HepG2 (cell line): Measurements from ENCODE around the gene KCNJ14. TPM values are rescaled to one million over a fixed set of nuclear protein-coding genes. Genes with fewer than 3 reads are reported as not detected.

ENCODE experiments used
- ATAC-seq: fragments of 200-7000 bp; cut with Tn5 transposase; 3 replicates; pipeline ENCODE4 v1.9.1; 2020; ENCODE audit warnings: mild to moderate bottlenecking, moderate library complexity
- BruUV-seq: library from RNA; stranded (reverse); fragments of 400-500 nt; replicated peaks from 2 replicates; lab custom pipeline; 2021; lab: Mats Ljungman, UMichigan
- CTCF ChIA-PET: fragments of 300-600 bp; formaldehyde crosslinking; extraction: SDS; loops from one replicate; lab custom pipeline; 2021; ENCODE audit warnings: low total read pairs, inconsistent platforms, low intra/inter-chr PET ratio; lab: Yijun Ruan, JAX
- POLR2A ChIA-PET: fragments of 350-600 bp; sonication (Branson Sonifier 250); formaldehyde crosslinking; loops from one replicate; lab custom pipeline; 2020; ENCODE audit warnings: antibody characterized with exemption, inconsistent platforms; lab: Yijun Ruan, JAX
- DNase-seq: peaks from one replicate; pipeline ENCODE4 v3.0.0-alpha.2; 2015; ENCODE audit warnings: low spot score
- FAIRE-seq: peaks from 3 replicates; lab custom pipeline; 2011; peaks lifted over from hg19 to GRCh38; lab: Jason Lieb, UNC
- H2AFZ ChIP-seq: one replicate; pipeline ENCODE4 v1.6.1; 2011; ENCODE audit warnings: low read length, inconsistent platforms
- H3K27ac ChIP-seq: fragments of 300-600 bp; 3 replicates; pipeline ENCODE4 v1.8.0; 2011; ENCODE audit warnings: mixed run types, mild to moderate bottlenecking, mixed read lengths, low read length, inconsistent platforms; ENCODE audit not compliant: insufficient read depth; ENCODE audit errors: extremely low read length
- H3K27me3 ChIP-seq, 2 experiments: fragments of 200-600 bp in 1 of 2; 2 replicates in 1 of 2; 3 replicates in 1 of 2; pipeline versions ENCODE4 v1.6.0 to v1.8.0; 2011; ENCODE audit warnings: low read length in 2 of 2, mild to moderate bottlenecking in 2 of 2, moderate library complexity in 2 of 2, inconsistent platforms in 1 of 2; ENCODE audit not compliant: insufficient read depth in 2 of 2, control insufficient read depth in 1 of 2
- H3K36me3 ChIP-seq, 2 experiments: fragments of 200-600 bp in 1 of 2; replicated peaks in 1 of 2; 2 replicates in 1 of 2; 3 replicates in 1 of 2; pipeline versions ENCODE4 v1.5.1 to v1.8.0; 2011; ENCODE audit warnings: low read length in 2 of 2, inconsistent platforms in 1 of 2; ENCODE audit not compliant: insufficient read depth in 2 of 2, control insufficient read depth in 1 of 2
- H3K4me1 ChIP-seq: 2 replicates; pipeline ENCODE4 v1.5.1; 2012; ENCODE audit warnings: low read length, inconsistent platforms; ENCODE audit not compliant: insufficient read depth
- H3K4me2 ChIP-seq: 2 replicates; pipeline ENCODE4 v1.6.0; 2011; ENCODE audit warnings: low read depth, low read length, inconsistent platforms
- H3K4me3 ChIP-seq, 3 experiments: fragments of 200-600 bp in 1 of 3; sonication (generic), shearing (Covaris generic) in 1 of 3; replicated peaks in 1 of 3; 2 replicates each; pipeline ENCODE4 v1.5.1; 2011 to 2016; ENCODE audit warnings: low read length in 3 of 3, inconsistent platforms in 2 of 3, low read depth in 2 of 3, mild to moderate bottlenecking in 2 of 3, control low read depth in 1 of 3, mixed read lengths in 1 of 3; ENCODE audit not compliant: insufficient read depth in 1 of 3
- H3K79me2 ChIP-seq: one replicate; pipeline ENCODE4 v1.6.1; 2011; ENCODE audit warnings: low read length, inconsistent platforms; ENCODE audit not compliant: insufficient read depth
- H3K9ac ChIP-seq: 2 replicates; pipeline ENCODE4 v1.6.0; 2011; ENCODE audit warnings: mild to moderate bottlenecking, low read depth, low read length, inconsistent platforms; ENCODE audit not compliant: insufficient read depth
- H3K9me3 ChIP-seq: 2 replicates; pipeline ENCODE4 v1.5.1; 2012; ENCODE audit warnings: mild to moderate bottlenecking, low read length
- H4K20me1 ChIP-seq: 2 replicates; pipeline ENCODE4 v1.6.0; 2011; ENCODE audit warnings: inconsistent platforms, mild to moderate bottlenecking, low read length, moderate library complexity; ENCODE audit not compliant: insufficient read depth
- AGO2 ChIP-seq: fragments of 200-400 bp; formaldehyde crosslinking; optimal IDR thresholded peaks from 2 replicates; pipeline ENCODE3; 2017; ENCODE audit warnings: mild to moderate bottlenecking, low read depth, low read length, moderate library complexity
- NFKBIZ ChIP-seq: IDR thresholded peaks from 2 replicates; pipeline ENCODE4 v1.6.1; 2018; ENCODE audit warnings: missing genetic modification reagents, missing compliant biosample characterization
- NR3C1 ChIP-seq: sonication (generic); formaldehyde crosslinking; IDR thresholded peaks from 2 replicates; pipeline ENCODE4 v1.4.0; 2020; ENCODE audit warnings: missing genetic modification reagents
- RBFOX2 ChIP-seq: fragments of 200-400 bp; formaldehyde crosslinking; IDR thresholded peaks from 2 replicates; pipeline ENCODE4 v1.6.1; 2017; ENCODE audit warnings: low read depth, mild to moderate bottlenecking, low read length
- TGIF2 ChIP-seq: IDR thresholded peaks from 2 replicates; pipeline ENCODE4 v1.6.1; 2016; ENCODE audit warnings: control low read depth, missing compliant biosample characterization
- ZBTB21 ChIP-seq: sonication (generic); formaldehyde crosslinking; IDR thresholded peaks from 2 replicates; pipeline ENCODE4 v1.4.0; 2020; ENCODE audit warnings: missing genetic modification reagents
- ZNF670 ChIP-seq: sonication (generic); formaldehyde crosslinking; IDR thresholded peaks from 2 replicates; pipeline ENCODE4 v1.8.0; 2022; ENCODE audit warnings: mild to moderate bottlenecking, missing genetic modification reagents, borderline replicate concordance
- WGBS: methylation state at CpG from one replicate; pipeline ENCODE4 v1.1.6; 2017; ENCODE audit warnings: low lambda C conversion rate; 5-methylcytosine and 5-hydroxymethylcytosine counted together
- in situ Hi-C: cut with HindIII; loops from 2 replicates; pipeline ENCODE4 v1.10.0; 2017; ENCODE audit warnings: low pct_unique_long_range_greater_than_20kb; ENCODE audit not compliant: extremely low pct_ligation_motif_present
- intact Hi-C: fragments of 100-400 bp; cut with micrococcal nuclease; formaldehyde crosslinking; loops from one replicate; pipeline ENCODE4 v1.10.0; 2022; ENCODE audit not compliant: unreplicated experiment
- polyA plus RNA-seq, 8 experiments: library from polyadenylated mRNA; depleted of rRNA in 3 of 8; stranded (reverse) in 7 of 8; unstranded in 1 of 8; fragments of >200 nt; fragmentation: Illumina TruSeq in 4 of 8; extraction: Trizol in 4 of 8; gene quantifications; 2 replicates each; pipeline versions ENCODE4 v1.2.1 to v1.2.3, GENCODE V29; 2011 to 2016; ENCODE audit warnings: low read depth in 4 of 8, missing spikeins in 1 of 8, mixed read lengths in 1 of 8; ENCODE audit not compliant: insufficient read depth in 1 of 8
- total RNA-seq, 5 experiments: library from RNA; depleted of rRNA; stranded (reverse); fragments of >200 nt; fragmentation: Illumina TruSeq; extraction: Trizol; gene quantifications; 2 replicates each; pipeline ENCODE4 v1.2.3, GENCODE V29; 2016; ENCODE audit warnings: low read depth in 1 of 5
- TF ChIP-seq, protein P1 (sequence below): sonication (generic); formaldehyde crosslinking; IDR thresholded peaks from 2 replicates; pipeline ENCODE4 v1.5.0; 2020; ENCODE audit warnings: mild to moderate bottlenecking, missing genetic modification reagents
- TF ChIP-seq, protein P2 (sequence below): sonication (generic); formaldehyde crosslinking; IDR thresholded peaks from 2 replicates; pipeline ENCODE4 v1.4.0; 2020; ENCODE audit warnings: missing genetic modification reagents; ENCODE audit errors: not compliant biosample characterization

KCNJ14 gene
- total and polyA plus RNA-seq, 2 of the 13 experiments (the other 11 are each of a cell fraction or from before 2014, with no cell fraction given) = 0.20 to 0.51 TPM

DNA sequence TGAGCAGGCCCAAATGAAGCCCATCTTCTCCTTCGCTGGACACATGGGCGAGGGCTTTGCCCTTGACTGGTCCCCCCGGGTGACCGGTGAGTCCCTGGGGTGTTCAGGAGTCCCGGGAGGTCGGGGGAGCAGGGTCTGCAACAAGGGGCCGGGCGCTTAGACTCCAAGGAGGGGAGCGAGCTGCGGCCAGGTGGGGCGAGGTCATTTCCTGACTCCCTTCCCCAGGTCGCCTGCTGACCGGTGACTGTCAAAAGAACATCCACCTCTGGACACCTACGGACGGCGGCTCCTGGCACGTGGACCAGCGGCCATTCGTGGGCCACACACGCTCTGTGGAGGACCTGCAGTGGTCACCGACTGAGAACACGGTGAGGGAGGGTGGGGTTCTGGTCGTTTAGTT, 4.9 kb upstream of the KCNJ14 start:
- ATAC-seq (no peak), FAIRE-seq (no peak), DNase-seq (no peak)
- no peak overlapping the region for H3K4me3 ChIP-seq
- ChIA-PET CTCF (no interaction called here), POLR2A (no interaction called here)
- H2AFZ ChIP-seq = no peak overlapping the region
- no peaks in the 10 kb centered on the region for H3K9me3 ChIP-seq
- peaks cover 17% of the 10 kb centered on the region for H3K79me2 ChIP-seq
- peaks cover 22% of the 10 kb centered on the region for H3K4me1 ChIP-seq
- H3K27ac ChIP-seq = no peak overlapping the region
- H3K36me3 ChIP-seq = peaks cover 27 to 67% of the 10 kb centered on the region in 2 experiments
- H4K20me1 ChIP-seq = no peaks in the 10 kb centered on the region
- no peaks in the 10 kb centered on the region; a peak in 1 of 5 replicates for H3K27me3 ChIP-seq
- 95% methylated on average over 19 of the region's 23 CpGs for WGBS
- TF ChIP-seq ZBTB21 (CRISPR knock-in tag) (no peak), NR3C1 (CRISPR knock-in tag) (no peak), AGO2 (peak; percentile 33), TGIF2 (CRISPR knock-in tag) (no peak), ZNF670 (CRISPR knock-in tag) (no peak), RBFOX2 (peak; percentile 36; the same call in 1 of the 2 replicates), NFKBIZ (CRISPR knock-in tag) (no peak)
- TF ChIP-seq, protein P1, sequence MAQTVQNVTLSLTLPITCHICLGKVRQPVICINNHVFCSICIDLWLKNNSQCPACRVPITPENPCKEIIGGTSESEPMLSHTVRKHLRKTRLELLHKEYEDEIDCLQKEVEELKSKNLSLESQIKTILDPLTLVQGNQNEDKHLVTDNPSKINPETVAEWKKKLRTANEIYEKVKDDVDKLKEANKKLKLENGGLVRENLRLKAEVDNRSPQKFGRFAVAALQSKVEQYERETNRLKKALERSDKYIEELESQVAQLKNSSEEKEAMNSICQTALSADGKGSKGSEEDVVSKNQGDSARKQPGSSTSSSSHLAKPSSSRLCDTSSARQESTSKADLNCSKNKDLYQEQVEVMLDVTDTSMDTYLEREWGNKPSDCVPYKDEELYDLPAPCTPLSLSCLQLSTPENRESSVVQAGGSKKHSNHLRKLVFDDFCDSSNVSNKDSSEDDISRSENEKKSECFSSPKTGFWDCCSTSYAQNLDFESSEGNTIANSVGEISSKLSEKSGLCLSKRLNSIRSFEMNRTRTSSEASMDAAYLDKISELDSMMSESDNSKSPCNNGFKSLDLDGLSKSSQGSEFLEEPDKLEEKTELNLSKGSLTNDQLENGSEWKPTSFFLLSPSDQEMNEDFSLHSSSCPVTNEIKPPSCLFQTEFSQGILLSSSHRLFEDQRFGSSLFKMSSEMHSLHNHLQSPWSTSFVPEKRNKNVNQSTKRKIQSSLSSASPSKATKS (CRISPR knock-in tag) = no peak
- TF ChIP-seq, protein P2, sequence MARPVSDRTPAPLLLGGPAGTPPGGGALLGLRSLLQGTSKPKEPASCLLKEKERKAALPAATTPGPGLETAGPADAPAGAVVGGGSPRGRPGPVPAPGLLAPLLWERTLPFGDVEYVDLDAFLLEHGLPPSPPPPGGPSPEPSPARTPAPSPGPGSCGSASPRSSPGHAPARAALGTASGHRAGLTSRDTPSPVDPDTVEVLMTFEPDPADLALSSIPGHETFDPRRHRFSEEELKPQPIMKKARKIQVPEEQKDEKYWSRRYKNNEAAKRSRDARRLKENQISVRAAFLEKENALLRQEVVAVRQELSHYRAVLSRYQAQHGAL (CRISPR knock-in tag) = no peak
- intact Hi-C loops = no loop called here
- H3K4me2 ChIP-seq = no peak overlapping the region
- no peak overlapping the region for H3K9ac ChIP-seq
- no TSS peak for BruUV-seq
- in situ Hi-C loops = no loop called here
